Measurements from ENCODE around the gene ASB16.

ASB16 gene, protein sequence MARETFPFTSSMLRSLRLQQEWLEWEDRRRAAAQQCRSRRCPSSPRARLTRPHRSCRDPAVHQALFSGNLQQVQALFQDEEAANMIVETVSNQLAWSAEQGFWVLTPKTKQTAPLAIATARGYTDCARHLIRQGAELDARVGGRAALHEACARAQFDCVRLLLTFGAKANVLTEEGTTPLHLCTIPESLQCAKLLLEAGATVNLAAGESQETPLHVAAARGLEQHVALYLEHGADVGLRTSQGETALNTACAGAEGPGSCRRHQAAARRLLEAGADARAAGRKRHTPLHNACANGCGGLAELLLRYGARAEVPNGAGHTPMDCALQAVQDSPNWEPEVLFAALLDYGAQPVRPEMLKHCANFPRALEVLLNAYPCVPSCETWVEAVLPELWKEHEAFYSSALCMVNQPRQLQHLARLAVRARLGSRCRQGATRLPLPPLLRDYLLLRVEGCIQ

DNA sequence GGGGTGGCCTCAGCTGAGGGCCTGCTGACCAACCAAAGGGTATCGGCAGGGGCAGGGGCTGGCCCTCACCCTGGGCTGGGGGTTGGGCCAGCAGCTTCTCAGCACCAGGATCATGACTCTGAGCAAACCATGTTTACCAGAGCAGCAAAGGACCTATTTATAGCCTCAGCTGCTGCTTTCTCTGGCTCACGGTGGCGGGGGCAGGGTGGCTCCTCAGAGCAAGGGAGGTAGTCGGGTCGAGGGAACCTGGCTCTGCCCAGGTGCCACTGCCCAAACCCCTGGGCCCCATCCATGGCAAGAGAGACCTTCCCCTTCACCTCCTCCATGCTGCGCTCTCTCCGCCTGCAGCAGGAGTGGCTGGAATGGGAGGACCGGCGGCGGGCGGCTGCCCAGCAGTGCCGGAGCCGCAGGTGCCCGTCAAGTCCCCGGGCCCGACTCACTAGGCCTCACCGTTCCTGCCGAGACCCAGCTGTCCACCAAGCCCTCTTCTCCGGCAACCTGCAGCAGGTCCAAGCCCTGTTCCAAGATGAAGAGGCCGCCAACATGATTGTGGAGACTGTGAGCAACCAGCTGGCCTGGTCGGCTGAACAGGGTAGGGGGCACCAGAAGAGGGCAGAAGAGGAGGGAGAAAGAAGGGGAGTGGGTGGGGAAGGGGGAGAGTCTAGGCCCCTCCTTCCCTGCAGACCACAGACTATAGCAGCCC is at the start of gene ASB16:
TSS of gene ASB16 (plus strand) at position 206 of the 703 bp plus-strand sequence. CDS start at position 292, 86 bp downstream.
- H3K4me3 ChIP-seq (ENCODE audit: control insufficient read depth, low read depth, low read length) = peak within 1 kb of the TSS; percentile 18
- no peak for DNase-seq (ENCODE audit: low read depth)
- TF ChIP-seq, protein P1, sequence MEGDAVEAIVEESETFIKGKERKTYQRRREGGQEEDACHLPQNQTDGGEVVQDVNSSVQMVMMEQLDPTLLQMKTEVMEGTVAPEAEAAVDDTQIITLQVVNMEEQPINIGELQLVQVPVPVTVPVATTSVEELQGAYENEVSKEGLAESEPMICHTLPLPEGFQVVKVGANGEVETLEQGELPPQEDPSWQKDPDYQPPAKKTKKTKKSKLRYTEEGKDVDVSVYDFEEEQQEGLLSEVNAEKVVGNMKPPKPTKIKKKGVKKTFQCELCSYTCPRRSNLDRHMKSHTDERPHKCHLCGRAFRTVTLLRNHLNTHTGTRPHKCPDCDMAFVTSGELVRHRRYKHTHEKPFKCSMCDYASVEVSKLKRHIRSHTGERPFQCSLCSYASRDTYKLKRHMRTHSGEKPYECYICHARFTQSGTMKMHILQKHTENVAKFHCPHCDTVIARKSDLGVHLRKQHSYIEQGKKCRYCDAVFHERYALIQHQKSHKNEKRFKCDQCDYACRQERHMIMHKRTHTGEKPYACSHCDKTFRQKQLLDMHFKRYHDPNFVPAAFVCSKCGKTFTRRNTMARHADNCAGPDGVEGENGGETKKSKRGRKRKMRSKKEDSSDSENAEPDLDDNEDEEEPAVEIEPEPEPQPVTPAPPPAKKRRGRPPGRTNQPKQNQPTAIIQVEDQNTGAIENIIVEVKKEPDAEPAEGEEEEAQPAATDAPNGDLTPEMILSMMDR (IDR thresholded peaks at IDR 0.05; ENCODE audit: control insufficient read depth, insufficient read depth, low read depth, low read length, missing control alignments) = no peak

GRCh38 chr17:44120851-44121605 is 49.5 kb upstream of the ASB16 start:
- TF ChIP-seq, protein P1 (IDR thresholded peaks at IDR 0.05; ENCODE audit: control insufficient read depth, insufficient read depth, low read depth, low read length, missing control alignments) = no peak
- DNase-seq (ENCODE audit: low read depth) = no peak
- no peak overlapping the region for H3K4me3 ChIP-seq (ENCODE audit: control insufficient read depth, low read depth, low read length)

GRCh38 chr17:44121997-44122815 is 48.3 kb upstream of the ASB16 start:
- peak overlapping the region; percentile 82 for H3K4me3 ChIP-seq (ENCODE audit: control insufficient read depth, low read depth, low read length)
- TF ChIP-seq, protein P1 (IDR thresholded peaks at IDR 0.05; ENCODE audit: control insufficient read depth, insufficient read depth, low read depth, low read length, missing control alignments) = no peak
- DNase-seq (ENCODE audit: low read depth) = no peak

- no peak for DNase-seq (ENCODE audit: low read depth)
- peak overlapping the region; percentile 82 for H3K4me3 ChIP-seq (ENCODE audit: control insufficient read depth, low read depth, low read length)
- TF ChIP-seq, protein P1 (IDR thresholded peaks at IDR 0.05; ENCODE audit: control insufficient read depth, insufficient read depth, low read depth, low read length, missing control alignments) = no peak
Observed at GRCh38 chr17:44122816-44123355, 47.6 kb upstream of the ASB16 start.

DNA sequence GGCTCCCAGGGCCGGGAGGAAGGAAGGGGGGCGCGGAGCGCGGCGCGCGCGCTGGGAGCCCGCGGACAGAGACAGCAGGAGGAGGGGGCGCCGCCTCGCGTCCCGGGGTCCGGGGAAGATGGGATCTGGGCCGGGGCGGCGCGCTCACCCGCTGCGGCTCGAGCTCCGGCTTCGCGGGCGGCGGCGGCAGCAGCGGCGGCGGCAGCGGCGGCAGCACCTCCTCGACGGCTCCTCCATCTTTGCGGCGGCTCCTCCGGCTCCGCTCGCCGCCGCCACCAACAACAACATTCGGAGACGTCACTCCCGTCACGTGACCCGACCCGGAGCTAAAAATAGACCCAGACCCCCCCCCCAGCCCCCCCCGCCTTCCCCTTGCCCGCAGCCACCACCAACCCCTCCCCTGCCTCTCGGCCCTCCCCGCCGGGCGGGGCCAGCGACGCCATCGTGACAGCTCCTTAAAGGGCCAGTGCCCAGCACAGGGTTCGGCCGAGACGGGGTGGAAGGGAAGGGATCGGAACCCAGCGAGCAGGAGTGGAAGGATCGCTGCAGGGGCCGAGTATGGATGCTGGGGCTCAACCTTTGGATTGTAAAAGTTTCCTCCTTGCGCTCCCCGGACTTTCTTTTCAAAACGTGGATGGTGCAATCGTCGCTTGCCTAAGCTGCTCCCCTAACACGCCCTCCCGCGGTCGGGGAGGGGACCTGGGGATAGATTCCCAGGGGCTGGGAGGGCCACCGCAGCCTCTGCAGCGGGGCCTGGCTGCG is 47.0 kb upstream of the ASB16 start, which contains the start of gene HDAC5:
TSS of gene HDAC5 (minus strand) at position 286 of the 762 bp plus-strand sequence. CDS start 6,126 bp downstream, outside the sequence.
- DNase-seq (ENCODE audit: low read depth) = peak; percentile 69
- peak within 1 kb of the TSS; percentile 82 for H3K4me3 ChIP-seq (ENCODE audit: control insufficient read depth, low read depth, low read length)
- TF ChIP-seq, protein P1 (IDR thresholded peaks at IDR 0.05; ENCODE audit: control insufficient read depth, insufficient read depth, low read depth, low read length, missing control alignments) = peak; percentile 71

Measured in AG09309 (cell line).